ENCODE data around the gene SLX1A. TPM values are rescaled to one million over a fixed set of nuclear protein-coding genes. Genes with fewer than 3 reads are reported as not detected.

The SLX1A gene
- total and polyA plus RNA-seq, 2 experiments from 2014 or later = 29.5 to 97.5 TPM

DNA sequence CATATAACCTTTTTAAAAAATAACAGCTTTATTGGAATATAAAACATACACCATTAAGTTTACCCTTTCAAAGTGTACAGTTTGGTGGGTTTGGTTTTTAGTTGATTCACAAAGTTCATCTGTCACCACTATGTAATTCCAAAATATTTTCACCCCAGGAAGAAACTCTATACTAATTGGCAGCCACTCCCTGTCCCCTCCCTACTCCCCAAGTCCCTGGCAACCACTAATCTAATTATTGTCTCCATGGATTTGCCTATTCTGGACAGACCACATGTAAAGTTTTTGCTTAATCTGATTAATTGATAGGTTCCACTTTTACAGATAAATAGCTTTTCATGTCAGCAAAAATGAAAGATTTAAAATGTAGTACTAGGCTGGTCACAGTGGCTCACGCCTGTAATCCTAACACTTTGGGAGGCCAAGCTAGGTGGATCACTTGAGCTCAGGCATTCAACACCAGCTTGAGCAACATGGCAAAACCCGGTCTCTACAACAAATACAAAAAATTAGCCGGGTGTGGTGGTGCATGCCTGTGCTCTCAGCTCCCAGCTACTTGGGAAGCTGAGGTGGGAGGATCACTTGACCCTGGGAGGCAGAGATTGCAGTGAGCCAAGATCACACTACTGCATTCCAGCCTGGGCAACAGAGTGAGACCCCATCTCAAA is 45.7 kb upstream of the SLX1A start (continued):
- TF ChIP-seq, protein P1, sequence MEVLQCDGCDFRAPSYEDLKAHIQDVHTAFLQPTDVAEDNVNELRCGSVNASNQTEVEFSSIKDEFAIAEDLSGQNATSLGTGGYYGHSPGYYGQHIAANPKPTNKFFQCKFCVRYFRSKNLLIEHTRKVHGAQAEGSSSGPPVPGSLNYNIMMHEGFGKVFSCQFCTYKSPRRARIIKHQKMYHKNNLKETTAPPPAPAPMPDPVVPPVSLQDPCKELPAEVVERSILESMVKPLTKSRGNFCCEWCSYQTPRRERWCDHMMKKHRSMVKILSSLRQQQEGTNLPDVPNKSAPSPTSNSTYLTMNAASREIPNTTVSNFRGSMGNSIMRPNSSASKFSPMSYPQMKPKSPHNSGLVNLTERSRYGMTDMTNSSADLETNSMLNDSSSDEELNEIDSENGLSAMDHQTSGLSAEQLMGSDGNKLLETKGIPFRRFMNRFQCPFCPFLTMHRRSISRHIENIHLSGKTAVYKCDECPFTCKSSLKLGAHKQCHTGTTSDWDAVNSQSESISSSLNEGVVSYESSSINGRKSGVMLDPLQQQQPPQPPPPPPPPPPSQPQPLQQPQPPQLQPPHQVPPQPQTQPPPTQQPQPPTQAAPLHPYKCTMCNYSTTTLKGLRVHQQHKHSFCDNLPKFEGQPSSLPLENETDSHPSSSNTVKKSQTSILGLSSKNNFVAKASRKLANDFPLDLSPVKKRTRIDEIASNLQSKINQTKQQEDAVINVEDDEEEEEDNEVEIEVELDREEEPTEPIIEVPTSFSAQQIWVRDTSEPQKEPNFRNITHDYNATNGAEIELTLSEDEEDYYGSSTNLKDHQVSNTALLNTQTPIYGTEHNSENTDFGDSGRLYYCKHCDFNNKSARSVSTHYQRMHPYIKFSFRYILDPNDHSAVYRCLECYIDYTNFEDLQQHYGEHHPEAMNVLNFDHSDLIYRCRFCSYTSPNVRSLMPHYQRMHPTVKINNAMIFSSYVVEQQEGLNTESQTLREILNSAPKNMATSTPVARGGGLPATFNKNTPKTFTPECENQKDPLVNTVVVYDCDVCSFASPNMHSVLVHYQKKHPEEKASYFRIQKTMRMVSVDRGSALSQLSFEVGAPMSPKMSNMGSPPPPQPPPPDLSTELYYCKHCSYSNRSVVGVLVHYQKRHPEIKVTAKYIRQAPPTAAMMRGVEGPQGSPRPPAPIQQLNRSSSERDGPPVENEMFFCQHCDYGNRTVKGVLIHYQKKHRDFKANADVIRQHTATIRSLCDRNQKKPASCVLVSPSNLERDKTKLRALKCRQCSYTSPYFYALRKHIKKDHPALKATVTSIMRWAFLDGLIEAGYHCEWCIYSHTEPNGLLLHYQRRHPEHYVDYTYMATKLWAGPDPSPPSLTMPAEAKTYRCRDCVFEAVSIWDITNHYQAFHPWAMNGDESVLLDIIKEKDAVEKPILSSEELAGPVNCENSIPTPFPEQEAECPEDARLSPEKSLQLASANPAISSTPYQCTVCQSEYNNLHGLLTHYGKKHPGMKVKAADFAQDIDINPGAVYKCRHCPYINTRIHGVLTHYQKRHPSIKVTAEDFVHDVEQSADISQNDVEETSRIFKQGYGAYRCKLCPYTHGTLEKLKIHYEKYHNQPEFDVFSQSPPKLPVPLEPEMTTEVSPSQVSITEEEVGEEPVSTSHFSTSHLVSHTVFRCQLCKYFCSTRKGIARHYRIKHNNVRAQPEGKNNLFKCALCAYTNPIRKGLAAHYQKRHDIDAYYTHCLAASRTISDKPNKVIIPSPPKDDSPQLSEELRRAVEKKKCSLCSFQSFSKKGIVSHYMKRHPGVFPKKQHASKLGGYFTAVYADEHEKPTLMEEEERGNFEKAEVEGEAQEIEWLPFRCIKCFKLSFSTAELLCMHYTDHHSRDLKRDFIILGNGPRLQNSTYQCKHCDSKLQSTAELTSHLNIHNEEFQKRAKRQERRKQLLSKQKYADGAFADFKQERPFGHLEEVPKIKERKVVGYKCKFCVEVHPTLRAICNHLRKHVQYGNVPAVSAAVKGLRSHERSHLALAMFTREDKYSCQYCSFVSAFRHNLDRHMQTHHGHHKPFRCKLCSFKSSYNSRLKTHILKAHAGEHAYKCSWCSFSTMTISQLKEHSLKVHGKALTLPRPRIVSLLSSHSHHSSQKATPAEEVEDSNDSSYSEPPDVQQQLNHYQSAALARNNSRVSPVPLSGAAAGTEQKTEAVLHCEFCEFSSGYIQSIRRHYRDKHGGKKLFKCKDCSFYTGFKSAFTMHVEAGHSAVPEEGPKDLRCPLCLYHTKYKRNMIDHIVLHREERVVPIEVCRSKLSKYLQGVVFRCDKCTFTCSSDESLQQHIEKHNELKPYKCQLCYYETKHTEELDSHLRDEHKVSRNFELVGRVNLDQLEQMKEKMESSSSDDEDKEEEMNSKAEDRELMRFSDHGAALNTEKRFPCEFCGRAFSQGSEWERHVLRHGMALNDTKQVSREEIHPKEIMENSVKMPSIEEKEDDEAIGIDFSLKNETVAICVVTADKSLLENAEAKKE (CRISPR knock-in tag; IDR thresholded peaks at IDR 0.05) = no peak
- TF ChIP-seq ZNF114 (CRISPR knock-in tag; IDR thresholded peaks at IDR 0.05) = no peak
- TF ChIP-seq NANOG (IDR thresholded peaks at IDR 0.05; ENCODE audit: borderline replicate concordance) = no peak
- no peak for TF ChIP-seq EZH2 (IDR thresholded peaks at IDR 0.05; ENCODE audit: low read depth, unreplicated experiment)
- no peak for TF ChIP-seq POLR2AphosphoS5 (IDR thresholded peaks at IDR 0.05; ENCODE audit: low read depth)
- TF ChIP-seq CREB1 (CRISPR knock-in tag; IDR thresholded peaks at IDR 0.05; ENCODE audit: low read depth) = no peak
- TF ChIP-seq, protein P2, sequence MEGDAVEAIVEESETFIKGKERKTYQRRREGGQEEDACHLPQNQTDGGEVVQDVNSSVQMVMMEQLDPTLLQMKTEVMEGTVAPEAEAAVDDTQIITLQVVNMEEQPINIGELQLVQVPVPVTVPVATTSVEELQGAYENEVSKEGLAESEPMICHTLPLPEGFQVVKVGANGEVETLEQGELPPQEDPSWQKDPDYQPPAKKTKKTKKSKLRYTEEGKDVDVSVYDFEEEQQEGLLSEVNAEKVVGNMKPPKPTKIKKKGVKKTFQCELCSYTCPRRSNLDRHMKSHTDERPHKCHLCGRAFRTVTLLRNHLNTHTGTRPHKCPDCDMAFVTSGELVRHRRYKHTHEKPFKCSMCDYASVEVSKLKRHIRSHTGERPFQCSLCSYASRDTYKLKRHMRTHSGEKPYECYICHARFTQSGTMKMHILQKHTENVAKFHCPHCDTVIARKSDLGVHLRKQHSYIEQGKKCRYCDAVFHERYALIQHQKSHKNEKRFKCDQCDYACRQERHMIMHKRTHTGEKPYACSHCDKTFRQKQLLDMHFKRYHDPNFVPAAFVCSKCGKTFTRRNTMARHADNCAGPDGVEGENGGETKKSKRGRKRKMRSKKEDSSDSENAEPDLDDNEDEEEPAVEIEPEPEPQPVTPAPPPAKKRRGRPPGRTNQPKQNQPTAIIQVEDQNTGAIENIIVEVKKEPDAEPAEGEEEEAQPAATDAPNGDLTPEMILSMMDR (conservative IDR thresholded peaks at IDR 0.05; ENCODE audit: low read depth in 2 of 2) = no peak
